HG03520 (cell line): ENCODE measurements around the gene ITSN2.
"Not testable (repeated sequence)": the region's sequence is repeated elsewhere in the genome, so short reads cannot be mapped to it uniquely, and the experiment has no call there.

Experiments used
- ATAC-seq: cut with Tn5 transposase; IDR thresholded peaks from one replicate; pipeline ENCODE4 v1.9.1; 2021; ENCODE audit warnings: mild to moderate bottlenecking, moderate library complexity; ENCODE audit not compliant: unreplicated experiment

The ITSN2 gene

GRCh38 chr2:24365051-24365450 is 4.7 kb upstream of the ITSN2 start:
- no peak for ATAC-seq

DNA sequence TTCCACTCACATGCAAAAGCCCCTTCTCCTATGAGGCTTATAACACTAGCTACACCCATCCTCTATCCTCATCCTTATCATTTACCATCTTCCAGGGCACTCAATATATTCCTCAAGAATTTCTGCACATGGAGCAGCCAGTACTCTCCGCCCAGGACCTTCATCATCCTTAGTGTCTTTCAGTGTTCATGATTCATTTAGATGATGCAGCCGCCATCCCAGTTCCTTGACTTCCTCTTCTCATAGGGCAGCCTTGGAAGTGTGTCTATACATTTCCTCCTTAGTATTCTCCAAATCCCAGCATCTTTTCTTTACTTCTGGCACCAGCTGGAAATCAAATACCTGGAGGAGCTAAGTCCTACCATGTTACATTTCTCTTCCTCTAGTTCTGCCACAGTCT is 3.0 kb upstream of the ITSN2 start:
- ATAC-seq = no peak

DNA sequence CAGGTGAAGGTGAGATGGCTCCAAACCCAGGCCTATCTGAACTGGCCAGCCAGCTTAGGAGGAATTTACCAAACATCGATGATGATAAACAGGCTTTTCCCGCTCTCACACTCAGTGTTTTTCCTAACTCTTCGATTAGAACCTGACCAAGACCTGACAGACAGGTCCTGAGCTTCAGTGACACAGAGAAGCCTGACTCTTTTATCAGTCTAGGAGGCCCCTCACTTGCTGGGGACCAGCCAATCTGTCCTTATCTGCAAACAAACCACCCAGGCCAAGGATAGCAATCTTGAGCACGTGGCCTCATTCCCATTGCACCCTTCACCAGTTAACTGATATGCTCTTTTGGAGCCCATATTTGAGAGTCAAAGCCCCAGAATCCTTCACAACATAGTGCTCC is 1.9 kb upstream of the ITSN2 start:
- ATAC-seq = no peak

GRCh38 chr2:24360963-24361330 is 611 bp upstream of the ITSN2 start:
- ATAC-seq = no peak

GRCh38 chr2:24359129-24360049 is 947 bp downstream of the ITSN2 start:
- peak; percentile 2 for ATAC-seq

GRCh38 chr2:24357767-24358166 is 2.6 kb downstream of the ITSN2 start:
- ATAC-seq = not testable (repeated sequence)

- ATAC-seq = not testable (repeated sequence)
These were observed 3.2 kb downstream of the ITSN2 start for GRCh38 chr2:24357115-24357514.

GRCh38 chr2:24354957-24355356 is 5.4 kb downstream of the ITSN2 start:
- no peak for ATAC-seq

GRCh38 chr2:24354395-24354794 is 5.9 kb downstream of the ITSN2 start:
- ATAC-seq = no peak

- no peak for ATAC-seq
These were observed 6.4 kb downstream of the ITSN2 start for GRCh38 chr2:24353973-24354372.

GRCh38 chr2:24353364-24353763 is 7.0 kb downstream of the ITSN2 start:
- ATAC-seq = no peak

DNA sequence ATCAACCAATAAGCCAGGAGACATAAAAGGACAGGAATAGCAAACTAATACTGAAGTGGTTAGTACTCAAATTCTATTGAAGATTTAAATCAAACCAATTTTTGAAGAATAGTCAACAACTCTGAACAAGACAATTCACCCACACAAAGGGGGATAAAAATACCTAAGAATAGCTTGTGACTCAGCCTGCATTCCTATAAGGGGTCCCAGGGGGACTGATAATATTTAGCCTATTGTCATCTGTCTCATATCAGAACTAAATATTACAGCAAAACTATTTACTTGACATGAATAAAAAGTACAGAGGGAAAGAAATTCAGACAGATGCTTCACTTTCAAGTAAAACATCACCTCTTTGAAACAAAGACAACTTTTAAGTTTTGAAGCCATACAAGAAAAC is 7.7 kb downstream of the ITSN2 start:
- no peak for ATAC-seq

DNA sequence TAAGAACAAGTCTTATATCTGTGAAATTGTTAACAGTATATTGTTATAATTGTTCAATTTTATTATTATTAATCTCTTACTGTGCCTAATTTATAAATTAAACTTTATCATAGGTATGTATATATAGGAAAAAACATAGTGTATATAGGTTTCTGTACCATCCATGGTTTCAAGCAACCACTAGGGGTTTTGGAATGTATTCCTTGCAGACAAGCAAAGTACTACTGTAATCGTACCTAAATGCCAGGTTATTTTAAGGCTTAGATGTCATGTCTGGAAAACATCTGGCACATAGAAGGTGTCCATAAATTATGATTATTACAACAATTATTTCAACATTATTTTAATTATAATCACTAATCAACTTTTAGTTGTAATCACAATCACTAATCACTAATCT is 8.4 kb downstream of the ITSN2 start:
- ATAC-seq = no peak

GRCh38 chr2:24351627-24351938 is 8.8 kb downstream of the ITSN2 start:
- ATAC-seq = no peak

DNA sequence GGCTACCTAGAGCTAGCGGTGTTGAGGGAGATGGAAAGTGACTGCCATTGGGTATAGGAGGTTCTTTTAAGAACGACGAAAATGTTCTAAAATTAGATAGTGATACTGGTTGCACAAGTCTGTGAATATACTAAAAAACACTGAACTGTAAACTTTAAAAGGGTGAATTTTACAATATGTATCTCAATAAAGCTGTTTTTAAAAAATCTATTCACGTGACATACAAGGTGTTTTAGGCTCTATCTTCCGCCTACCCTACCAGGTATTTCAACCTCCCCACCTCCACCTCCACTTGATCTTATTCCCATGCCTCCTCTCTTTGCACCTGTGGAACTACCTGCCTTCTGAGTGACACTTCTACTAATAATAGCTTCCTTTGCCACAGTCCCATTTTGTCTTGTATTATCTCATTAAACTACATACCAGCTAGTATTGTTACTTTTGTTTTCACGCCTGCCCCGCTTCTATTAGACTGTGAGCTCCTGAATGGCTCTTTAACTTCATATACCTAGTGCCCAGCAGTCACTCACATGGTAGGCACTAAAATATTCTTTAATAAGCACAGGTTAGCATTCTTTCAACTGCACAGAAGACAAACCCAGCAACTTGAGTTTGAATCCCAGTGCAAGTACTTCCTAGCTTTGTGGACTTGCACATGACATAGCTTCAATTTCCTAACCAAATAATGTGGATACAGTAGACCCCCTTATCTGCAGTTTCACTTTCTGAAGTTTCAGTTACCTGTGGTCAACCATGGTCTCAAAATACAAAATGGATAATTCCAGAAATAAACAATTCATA is 9.3 kb downstream of the ITSN2 start:
- no peak for ATAC-seq

DNA sequence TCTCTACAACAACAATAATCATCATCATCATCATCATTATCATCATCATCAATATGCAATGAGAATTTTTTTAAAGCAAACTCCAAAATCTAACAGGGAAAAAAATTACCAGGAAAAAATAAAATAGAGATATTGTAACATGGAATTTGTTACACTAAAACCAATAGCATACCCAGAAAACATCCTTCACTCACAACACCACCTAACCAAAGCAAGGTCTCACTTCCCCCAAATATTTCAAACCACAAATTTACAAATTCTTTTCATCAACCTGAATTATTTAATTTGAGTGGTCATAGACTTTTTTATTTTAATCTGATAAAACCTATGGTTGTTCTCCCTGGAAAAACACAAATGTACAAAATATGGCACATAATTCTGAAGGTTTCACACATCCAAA is 11.2 kb downstream of the ITSN2 start:
- ATAC-seq = no peak

GRCh38 chr2:24345937-24346336 is 14.4 kb downstream of the ITSN2 start:
- no peak for ATAC-seq

DNA sequence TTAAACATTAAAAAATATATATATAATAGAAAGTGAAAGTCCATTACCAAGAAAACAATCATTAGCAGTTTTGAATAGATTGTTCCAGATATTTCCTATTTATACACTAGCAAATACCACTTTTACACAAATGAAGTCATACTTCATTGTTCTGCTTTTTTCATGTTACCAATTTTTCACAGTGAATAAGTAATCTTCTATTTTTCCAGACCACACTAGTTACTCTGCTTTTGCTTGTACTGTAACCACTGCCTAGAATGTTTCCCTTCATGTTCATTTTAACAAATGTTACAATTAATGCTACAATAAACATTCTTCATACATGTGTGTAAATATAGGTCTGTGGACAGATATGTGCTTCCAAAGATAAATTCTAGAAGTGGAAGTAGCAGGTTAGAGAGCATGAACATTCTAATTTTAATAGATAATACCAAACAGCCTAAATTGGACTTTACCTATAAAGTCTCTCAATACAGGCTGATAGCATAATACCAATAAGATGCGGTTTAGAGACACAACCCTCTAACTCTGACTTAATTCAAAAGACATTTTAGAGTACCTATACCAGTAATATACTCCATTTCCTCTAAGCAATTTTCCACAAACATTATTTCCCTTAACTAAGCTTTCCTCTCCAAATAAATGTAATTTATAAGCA is 17.0 kb downstream of the ITSN2 start:
- ATAC-seq = peak; percentile 57

GRCh38 chr2:24342110-24342910 is 18.0 kb downstream of the ITSN2 start:
- ATAC-seq = peak; percentile 49

DNA sequence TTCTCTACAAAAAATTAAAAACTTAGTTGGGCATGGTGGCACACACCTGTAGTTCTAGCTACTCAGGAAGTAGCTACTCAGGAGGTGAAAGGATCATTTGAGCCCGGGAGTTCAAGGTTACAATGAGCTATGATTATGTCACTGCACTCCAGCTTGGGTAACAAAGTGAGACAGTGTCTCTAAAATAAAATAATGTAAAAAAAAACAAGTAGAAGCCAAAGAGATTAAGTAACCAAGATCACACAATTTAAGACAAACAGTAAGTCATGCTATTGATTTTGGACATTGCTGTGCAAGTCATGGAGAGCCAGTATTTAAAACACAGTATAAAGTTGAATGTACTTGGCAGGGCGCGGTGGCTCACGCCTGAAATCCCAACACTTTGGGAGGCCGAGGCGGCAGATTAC is 20.5 kb downstream of the ITSN2 start:
- ATAC-seq = no peak

GRCh38 chr2:24339098-24339497 is 21.2 kb downstream of the ITSN2 start:
- ATAC-seq = not testable (repeated sequence)
